HG02884 (cell line): Measurements from ENCODE around the gene NAALAD2.
"Not testable (repeated sequence)": the region's sequence is repeated elsewhere in the genome, so short reads cannot be mapped to it uniquely, and the experiment has no call there.

ENCODE experiments used
- ATAC-seq: cut with Tn5 transposase; IDR thresholded peaks from one replicate; pipeline ENCODE4 v1.9.1; 2021; ENCODE audit warnings: mild to moderate bottlenecking, moderate library complexity; ENCODE audit not compliant: unreplicated experiment

Gene NAALAD2

DNA sequence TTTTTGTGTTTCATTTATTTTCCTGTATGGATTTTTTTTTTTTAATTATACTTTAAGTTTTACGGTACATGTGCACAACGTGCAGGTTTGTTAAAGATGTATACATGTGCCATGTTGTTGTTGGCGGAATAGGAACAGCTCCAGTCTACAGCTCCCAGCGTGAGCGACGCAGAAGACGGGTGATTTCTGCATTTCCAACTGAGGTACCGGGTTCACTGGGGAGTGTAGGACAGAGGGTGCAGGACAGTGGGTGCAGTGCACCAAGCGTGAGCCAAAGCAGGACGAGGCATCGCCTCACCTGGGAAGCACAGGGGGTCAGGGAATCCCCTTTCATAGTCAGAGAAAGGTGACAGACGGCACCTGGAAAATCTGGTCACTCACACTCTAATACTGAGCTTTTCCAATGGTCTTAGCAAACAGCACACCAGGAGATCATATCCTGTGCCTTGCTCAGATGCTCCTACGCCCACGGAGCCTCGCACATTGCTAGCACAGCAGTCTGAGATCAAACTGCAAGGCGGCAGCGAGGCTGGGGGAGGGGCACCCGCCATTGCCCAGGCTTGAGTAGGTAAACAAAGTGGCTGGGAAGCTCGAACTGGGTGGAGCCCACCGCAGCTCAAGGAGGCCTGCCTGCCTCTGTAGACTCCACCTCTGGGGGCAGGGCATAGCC, 105.6 kb downstream of the NAALAD2 start:
- not testable (repeated sequence) for ATAC-seq

DNA sequence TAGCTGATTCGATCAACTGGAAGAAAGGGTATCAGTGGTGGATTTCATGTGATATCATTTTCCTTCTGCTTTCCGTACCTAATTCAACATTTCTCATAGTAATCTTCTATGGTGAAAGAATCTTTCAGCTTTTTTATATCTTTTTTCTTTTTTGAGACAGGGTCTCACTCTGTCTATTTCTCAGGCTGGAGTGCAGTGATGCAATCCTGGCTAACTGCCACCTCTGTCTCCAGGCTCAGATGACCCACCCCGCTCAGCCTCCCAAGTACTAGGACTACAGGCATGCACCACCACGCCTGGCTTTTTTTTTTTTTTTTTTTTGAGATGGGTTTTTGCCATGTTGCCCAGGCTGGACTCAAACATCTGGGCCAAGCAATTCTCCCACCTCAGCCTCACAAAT, 107.0 kb downstream of the NAALAD2 start:
- ATAC-seq: no peak
